Keratinocyte (primary cell): ENCODE measurements around the gene TMEM135.

Source experiments
- CTCF ChIP-seq, 3 experiments: IDR thresholded peaks in 1 of 3; conservative IDR thresholded peaks in 1 of 3; optimal IDR thresholded peaks in 1 of 3; 2 replicates in 2 of 3; 3 replicates in 1 of 3; pipeline versions ENCODE3 to v1.5.1; 2011; ENCODE audit warnings: low read length in 3 of 3, mild to moderate bottlenecking in 3 of 3, moderate library complexity in 2 of 3, control low read depth in 1 of 3, inconsistent platforms in 1 of 3; ENCODE audit not compliant: insufficient read depth in 2 of 3; ENCODE audit errors: extremely low read depth in 1 of 3
- EZH2 ChIP-seq: IDR thresholded peaks from one replicate; pipeline ENCODE4 v1.6.1; 2012; ENCODE audit warnings: inconsistent platforms, mild to moderate bottlenecking, low read length, moderate library complexity

- TF ChIP-seq EZH2 = no peak
- TF ChIP-seq CTCF (optimal IDR thresholded peaks at IDR 0.05 in 1 of 3, IDR thresholded peaks at IDR 0.05 in 1 of 3, conservative IDR thresholded peaks at IDR 0.05 in 1 of 3; ENCODE audit: extremely low read depth in 1 of 3, insufficient read depth in 2 of 3, low read length in 3 of 3) = no peak
Measured at GRCh38 chr11:87020764-87021365, 16.9 kb upstream of the TMEM135 start.
